Psoas muscle (tissue), 8 donors: ENCODE measurements around the gene TRAK2. TPM values are rescaled to one million over a fixed set of nuclear protein-coding genes. Genes with fewer than 3 reads are reported as not detected.

Experiments used
- ATAC-seq, 4 donors: fragments of 200-7000 bp; cut with Tn5 transposase; one replicate each; pipeline ENCODE4 v1.9.1; 2020; ENCODE audit warnings: moderate library complexity in 3 of 4, mild to moderate bottlenecking in 2 of 4
- DNase-seq, 2 donors: peaks; one replicate each; pipeline ENCODE4 v3.0.0-alpha.2; 2020
- H3K27ac ChIP-seq: fragments of 200-600 bp; one replicate; pipeline ENCODE4 v1.8.0; 2022
- H3K27me3 ChIP-seq, 3 donors: fragments of 200-600 bp in 1 of 3; one replicate each; pipeline versions ENCODE4 v1.6.1 to v1.8.0; 2013 to 2022; ENCODE audit warnings: low read length in 2 of 3, mild to moderate bottlenecking in 2 of 3, moderate library complexity in 1 of 3; ENCODE audit not compliant: insufficient read depth in 3 of 3
- H3K36me3 ChIP-seq, 2 donors: fragments of 200-600 bp in 1 of 2; one replicate each; pipeline versions ENCODE4 v1.6.1 to v1.8.0; 2013 to 2022; ENCODE audit warnings: low read depth in 1 of 2, mild to moderate bottlenecking in 1 of 2, moderate library complexity in 1 of 2; ENCODE audit not compliant: insufficient read depth in 1 of 2
- H3K4me1 ChIP-seq: fragments of 200-600 bp; one replicate; pipeline ENCODE4 v1.8.0; 2022
- H3K4me3 ChIP-seq: fragments of 200-600 bp; one replicate; pipeline ENCODE4 v1.8.0; 2022; ENCODE audit warnings: mild to moderate bottlenecking
- H3K9me3 ChIP-seq: fragments of 200-600 bp; one replicate; pipeline ENCODE4 v1.8.0; 2022
- WGBS, 3 donors: extraction: QIAGEN DNeasy Blood & Tissue Kit; methylation state at CpG; one replicate each; pipeline versions ENCODE4 v1.1.6 to v1.1.7; 2013; 5-methylcytosine and 5-hydroxymethylcytosine counted together
- intact Hi-C, 2 donors: fragments of 100-400 bp; cut with DNase I; formaldehyde crosslinking; loops; one replicate each; pipeline versions ENCODE4 v1.11.0 to v1.14.2; 2022
- polyA plus RNA-seq, 3 donors: library from polyadenylated mRNA; stranded (reverse); fragments of 200-250 nt; gene quantifications; one replicate each; pipeline ENCODE4 v1.2.3, GENCODE V29; 2013
- total RNA-seq, 4 donors: library from RNA; stranded (reverse); fragmentation: NEBNext Ultra II Directional in 2 of 4; extraction: Animal tissue kit (Norgen Biotek cat#: 25700) in 2 of 4; gene quantifications; one replicate each; pipeline versions ENCODE4 v1.2.1 to v1.2.4, GENCODE V29; 2021 to 2023
- TF ChIP-seq, protein P1 (sequence below): fragments of 200-600 bp; IDR thresholded peaks from one replicate; pipeline ENCODE4 v1.8.0; 2022; ENCODE audit warnings: antibody characterized with exemption
- donor health status: healthy with polysubstance abuse.
- donor health status: DM: no; HTN: no; CAD: no; lungs with moderate emphysema.
- donor health status: Bipolar disorder and iron deficiency.
- donor health status: healthy.
- donor health status: DM: yes; HTN: yes; CAD: no.
- donor health status: DM: no; HTN: no; CAD: no.
- donor health status: DM: no; HTN: no; CAD: no.
- donor health status: DM: yes; HTN: yes; CAD: no.

Gene TRAK2
- total and polyA plus RNA-seq, 7 donors: 9.8 to 53.0 (median 23.4) TPM

DNA sequence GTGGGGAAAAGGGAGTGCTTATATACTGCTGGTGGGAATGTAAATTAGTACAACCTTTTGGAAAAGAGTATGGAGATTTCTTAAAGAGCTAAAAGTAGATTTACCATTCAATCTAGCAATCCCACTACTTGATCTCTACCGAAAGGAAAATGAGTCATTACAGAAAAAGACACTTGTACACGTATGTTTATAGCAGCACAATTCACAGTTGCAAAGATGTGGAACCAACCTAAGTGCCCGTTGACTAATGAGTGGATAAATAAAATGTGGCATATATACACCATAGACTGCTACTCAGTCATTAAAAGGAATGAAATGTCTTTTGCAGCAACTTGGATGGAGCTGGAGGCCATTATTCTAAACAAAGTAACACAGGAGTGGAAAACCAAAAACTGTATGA lies 123.6 kb downstream of the TRAK2 start:
- no peak for ATAC-seq
- no peak for DNase-seq
- Histone ChIP-seq H3K4me1 (no peaks in the 10 kb centered on the region), H3K9me3 (peaks cover 27% of the 10 kb centered on the region), H3K4me3 (no peak overlapping the region), H3K27ac (no peak overlapping the region), H3K36me3 (no peaks in the 10 kb centered on the region), H3K27me3 (no peaks in the 10 kb centered on the region)
- WGBS, 3 donors: 84 to 91% (median 89%) methylated on average over 3 of the region's 3 CpGs
- intact Hi-C loops: no loop called here
- TF ChIP-seq, protein P1, sequence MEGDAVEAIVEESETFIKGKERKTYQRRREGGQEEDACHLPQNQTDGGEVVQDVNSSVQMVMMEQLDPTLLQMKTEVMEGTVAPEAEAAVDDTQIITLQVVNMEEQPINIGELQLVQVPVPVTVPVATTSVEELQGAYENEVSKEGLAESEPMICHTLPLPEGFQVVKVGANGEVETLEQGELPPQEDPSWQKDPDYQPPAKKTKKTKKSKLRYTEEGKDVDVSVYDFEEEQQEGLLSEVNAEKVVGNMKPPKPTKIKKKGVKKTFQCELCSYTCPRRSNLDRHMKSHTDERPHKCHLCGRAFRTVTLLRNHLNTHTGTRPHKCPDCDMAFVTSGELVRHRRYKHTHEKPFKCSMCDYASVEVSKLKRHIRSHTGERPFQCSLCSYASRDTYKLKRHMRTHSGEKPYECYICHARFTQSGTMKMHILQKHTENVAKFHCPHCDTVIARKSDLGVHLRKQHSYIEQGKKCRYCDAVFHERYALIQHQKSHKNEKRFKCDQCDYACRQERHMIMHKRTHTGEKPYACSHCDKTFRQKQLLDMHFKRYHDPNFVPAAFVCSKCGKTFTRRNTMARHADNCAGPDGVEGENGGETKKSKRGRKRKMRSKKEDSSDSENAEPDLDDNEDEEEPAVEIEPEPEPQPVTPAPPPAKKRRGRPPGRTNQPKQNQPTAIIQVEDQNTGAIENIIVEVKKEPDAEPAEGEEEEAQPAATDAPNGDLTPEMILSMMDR: no peak

Other genes starting within 250 kb of the TRAK2 start
- gene CASP8, start 190.9 kb downstream of the TRAK2 start, total RNA-seq: 1 to 10 TPM; 2.3 to 3.5 (median 3.0) TPM
- 1 to 10 TPM in 2 of 3 donors, under 1 TPM in 1; 0.87 to 1.3 (median 1.2) TPM for gene CASP8, start 190.9 kb downstream of the TRAK2 start, polyA plus RNA-seq
- gene FLACC1, start 94.1 kb downstream of the TRAK2 start, total RNA-seq: 1 to 10 TPM; 1.7 to 4.3 (median 1.8) TPM
- 1 to 10 TPM in 1 of 3 donors, under 1 TPM in 2; 0.55 to 3.8 (median 0.82) TPM for gene FLACC1, start 94.1 kb downstream of the TRAK2 start, polyA plus RNA-seq
- gene STRADB, start 282 bp upstream of the TRAK2 start, total RNA-seq: 10 to 100 TPM; 55.9 to 87.3 (median 81.2) TPM
- gene STRADB, start 282 bp upstream of the TRAK2 start, polyA plus RNA-seq: 100 to 1,000 TPM in 1 of 3 donors, 10 to 100 TPM in 2; 48.5 to 175 (median 69.9) TPM
- gene TMEM237, start 192.0 kb upstream of the TRAK2 start, total RNA-seq: 10 to 100 TPM in 3 of 4 donors, 1 to 10 TPM in 1; 9.7 to 19.5 (median 15.8) TPM
- 10 to 100 TPM in 2 of 3 donors, 1 to 10 TPM in 1; 7.0 to 13.9 (median 11.6) TPM for gene TMEM237, start 192.0 kb upstream of the TRAK2 start, polyA plus RNA-seq
- under 1 TPM in 2 of 4 donors, not detected in 2; 0.17 to 0.34 TPM for gene MPP4, start 247.2 kb upstream of the TRAK2 start, total RNA-seq
- gene MPP4, start 247.2 kb upstream of the TRAK2 start, polyA plus RNA-seq: under 1 TPM; 0.06 to 0.25 (median 0.06) TPM